B cell (primary cell): ENCODE results near the gene ARHGAP29. TPM values are rescaled to one million over a fixed set of nuclear protein-coding genes. Genes with fewer than 3 reads are reported as not detected.

ENCODE experiments used
- ATAC-seq: fragments of 200-7000 bp; cut with Tn5 transposase; one replicate; pipeline ENCODE4 v1.10.0; 2021; ENCODE audit warnings: low read depth, mild to moderate bottlenecking, moderate number of reproducible peaks, moderate library complexity
- CTCF ChIA-PET: fragments of 350-600 bp; sonication (Branson Sonifier 250); formaldehyde crosslinking; loops from one replicate; lab custom pipeline; 2021; ENCODE audit warnings: antibody characterized with exemption, inconsistent platforms; lab: Charles Lee
- POLR2A ChIA-PET: fragments of 350-600 bp; sonication (Branson Sonifier 250); formaldehyde crosslinking; loops from one replicate; lab custom pipeline; 2021; ENCODE audit warnings: antibody characterized with exemption; lab: Charles Lee
- DNase-seq: peaks from one replicate; pipeline ENCODE4 v3.0.0; 2013
- H2AFZ ChIP-seq: 2 replicates; pipeline ENCODE4 v1.6.1; 2012; ENCODE audit warnings: mild to moderate bottlenecking, low read depth, low read length; ENCODE audit not compliant: insufficient read depth, poor library complexity, severe bottlenecking
- H3K27ac ChIP-seq, 2 donors: 1 replicate in 1 of 2; 2 replicates in 1 of 2; pipeline ENCODE4 v1.5.1; 2012 to 2013; ENCODE audit warnings: low read length in 2 of 2, mild to moderate bottlenecking in 2 of 2, moderate library complexity in 1 of 2
- H3K27me3 ChIP-seq, 4 experiments: fragments of 200-600 bp in 1 of 4; sonication (generic) in 1 of 4; replicated peaks in 1 of 4; 1 replicate in 2 of 4; 2 replicates in 2 of 4; pipeline versions ENCODE4 v1.6.1 to v1.7.0; 2013 to 2016; ENCODE audit warnings: low read length in 3 of 4, mild to moderate bottlenecking in 2 of 4, mixed read lengths in 1 of 4, moderate library complexity in 1 of 4; ENCODE audit not compliant: insufficient read depth in 4 of 4, control insufficient read depth in 3 of 4; ENCODE audit errors: control extremely low read depth in 1 of 4
- H3K36me3 ChIP-seq, 2 experiments: replicated peaks in 1 of 2; 1 replicate in 1 of 2; 2 replicates in 1 of 2; pipeline versions ENCODE4 v1.6.1 to v1.7.1; 2013; ENCODE audit warnings: low read length in 1 of 2; ENCODE audit not compliant: insufficient read depth in 2 of 2, control insufficient read depth in 1 of 2; ENCODE audit errors: control extremely low read depth in 1 of 2, extremely low read depth in 1 of 2
- H3K4me1 ChIP-seq, 2 donors: fragments of 200-600 bp in 1 of 2; sonication (generic) in 1 of 2; 1 replicate in 1 of 2; 2 replicates in 1 of 2; pipeline versions ENCODE4 v1.5.1 to v1.6.1; 2013 to 2017; ENCODE audit warnings: low read length in 2 of 2; ENCODE audit not compliant: control insufficient read depth in 2 of 2, insufficient read depth in 2 of 2
- H3K4me2 ChIP-seq: replicated peaks from 2 replicates; pipeline ENCODE3; 2012; ENCODE audit warnings: mild to moderate bottlenecking, low read depth, low read length; ENCODE audit not compliant: poor library complexity, severe bottlenecking
- H3K4me3 ChIP-seq, 5 experiments: fragments of 200-600 bp in 1 of 5; sonication (generic) in 1 of 5; 1 replicate in 3 of 5; 2 replicates in 2 of 5; pipeline versions ENCODE4 v1.5.1 to v1.7.0; 2011 to 2016; ENCODE audit warnings: low read length in 4 of 5, mild to moderate bottlenecking in 4 of 5, low read depth in 2 of 5, control low read depth in 1 of 5, moderate library complexity in 1 of 5; ENCODE audit not compliant: insufficient read depth in 1 of 5; ENCODE audit errors: control extremely low read depth in 1 of 5, extremely low read depth in 1 of 5
- H3K79me2 ChIP-seq: fragments of 200-600 bp; sonication (generic); one replicate; pipeline ENCODE4 v1.6.0; 2016; ENCODE audit warnings: low read length; ENCODE audit not compliant: control insufficient read depth, insufficient read depth
- H3K9ac ChIP-seq: fragments of 200-600 bp; sonication (generic); 2 replicates; pipeline ENCODE4 v1.6.1; 2017; ENCODE audit warnings: mild to moderate bottlenecking, low read length, moderate library complexity
- H3K9me3 ChIP-seq, 3 donors: one replicate each; pipeline versions ENCODE4 v1.6.1 to v1.7.1; 2013; ENCODE audit warnings: low read length in 2 of 3; ENCODE audit not compliant: control insufficient read depth in 2 of 3, insufficient read depth in 1 of 3; ENCODE audit errors: control extremely low read depth in 1 of 3
- H4K20me1 ChIP-seq: 2 replicates; pipeline ENCODE4 v1.6.0; 2012; ENCODE audit warnings: mild to moderate bottlenecking, low read length; ENCODE audit not compliant: insufficient read depth, control insufficient read depth, poor library complexity, severe bottlenecking
- H3K27ac Mint-ChIP-seq: one replicate; pipeline ENCODE4 v1.8.0; 2021; ENCODE audit warnings: mixed read lengths
- H3K27me3 Mint-ChIP-seq: one replicate; pipeline ENCODE4 v1.8.0; 2021; ENCODE audit warnings: mixed read lengths
- H3K4me1 Mint-ChIP-seq: one replicate; pipeline ENCODE4 v1.8.0; 2021; ENCODE audit warnings: mixed read lengths
- H3K4me3 Mint-ChIP-seq: one replicate; pipeline ENCODE4 v1.8.0; 2021; ENCODE audit warnings: mixed read lengths
- H3K9me3 Mint-ChIP-seq: one replicate; pipeline ENCODE4 v1.8.0; 2022; ENCODE audit warnings: mixed read lengths; ENCODE audit not compliant: insufficient read depth
- CTCF ChIP-seq: fragments of 200-600 bp; IDR thresholded peaks from one replicate; pipeline ENCODE4 v1.8.0; 2022; ENCODE audit warnings: antibody characterized with exemption, mild to moderate bottlenecking
- EZH2 ChIP-seq: IDR thresholded peaks from 2 replicates; pipeline ENCODE4 v1.6.1; 2012; ENCODE audit warnings: borderline replicate concordance, low read depth, mild to moderate bottlenecking, moderate library complexity, low read length; ENCODE audit not compliant: insufficient read depth, poor library complexity, severe bottlenecking
- WGBS: methylation state at CpG from one replicate; pipeline ENCODE4 v1.1.5; 2013; ENCODE audit warnings: missing lambda C conversion rate; ENCODE audit not compliant: insufficient coverage; 5-methylcytosine and 5-hydroxymethylcytosine counted together
- intact Hi-C: fragments of 100-400 bp; cut with micrococcal nuclease; formaldehyde crosslinking; loops from one replicate; pipeline ENCODE4 v1.10.0; 2022
- polyA plus RNA-seq: library from polyadenylated mRNA; depleted of rRNA; stranded (reverse); fragments of >200 nt; gene quantifications from 2 replicates; pipeline ENCODE4 v1.2.3, GENCODE V29; 2012
- total RNA-seq, 2 donors: library from RNA; stranded (reverse); fragments of 120-200 nt in 1 of 2; gene quantifications; 1 replicate in 1 of 2; 2 replicates in 1 of 2; pipeline versions ENCODE4 v1.2.3 to v1.2.4, GENCODE V29; 2013 to 2022

The ARHGAP29 gene
- total and polyA plus RNA-seq, 2 donors (not counting 1 experiment from before 2014, with no cell fraction given): not detected

GRCh38 chr1:94230920-94231319, 6.5 kb downstream of the ARHGAP29 start:
- intact Hi-C loops: no loop called here
- H3K4me3 Mint-ChIP-seq: no peak overlapping the region
- TF ChIP-seq EZH2 (no peak), CTCF (no peak)
- Histone ChIP-seq H3K4me2 (no peak overlapping the region), H3K4me3 (no peak overlapping the region), H3K9me3 (no peaks in the 10 kb centered on the region), H3K27ac (no peak overlapping the region), H3K9ac (no peak overlapping the region), H3K27me3 (peaks cover 0 to 31% (median 10%) of the 10 kb centered on the region in 4 experiments), H3K4me1 (peaks cover 0 to 4% of the 10 kb centered on the region in 2 donors), H4K20me1 (no peaks in the 10 kb centered on the region), H3K36me3 (no peaks in the 10 kb centered on the region), H2AFZ (no peak overlapping the region), H3K79me2 (no peaks in the 10 kb centered on the region)
- H3K9me3 Mint-ChIP-seq: peaks cover 2% of the 10 kb centered on the region
- CTCF ChIA-PET: no interaction called here
- H3K4me1 Mint-ChIP-seq: peaks cover 2% of the 10 kb centered on the region
- H3K27ac Mint-ChIP-seq: no peak overlapping the region
- DNase-seq: no peak
- peaks cover 32% of the 10 kb centered on the region for H3K27me3 Mint-ChIP-seq
- WGBS: no CpG with 5 or more reads among the region's 1 CpG
- POLR2A ChIA-PET: no interaction called here
- no peak for ATAC-seq

- Histone ChIP-seq H3K36me3 (no peaks in the 10 kb centered on the region), H3K4me1 (no peaks in the 10 kb centered on the region), H3K9me3 (no peaks in the 10 kb centered on the region), H3K9ac (no peak overlapping the region), H4K20me1 (no peaks in the 10 kb centered on the region), H2AFZ (no peak overlapping the region), H3K4me2 (no peak overlapping the region), H3K4me3 (no peak overlapping the region), H3K79me2 (no peaks in the 10 kb centered on the region), H3K27me3 (peaks cover 0 to 18% (median 4%) of the 10 kb centered on the region in 4 experiments), H3K27ac (no peak overlapping the region)
- Mint-ChIP-seq H3K4me3 (no peak overlapping the region), H3K27ac (no peak overlapping the region), H3K27me3 (peaks cover 15% of the 10 kb centered on the region), H3K4me1 (no peaks in the 10 kb centered on the region), H3K9me3 (no peaks in the 10 kb centered on the region)
- CTCF ChIA-PET: no interaction called here
- DNase-seq (no peak), ATAC-seq (no peak)
- no peak for TF ChIP-seq EZH2
- TF ChIP-seq CTCF: no peak
- no CpG with 5 or more reads among the region's 4 CpGs for WGBS
- POLR2A ChIA-PET: no interaction called here
- intact Hi-C loops: no loop called here
Measured at GRCh38 chr1:94228640-94229375, 8.6 kb downstream of the ARHGAP29 start.
